Prostate gland (tissue), 2 donors: ENCODE results near the gene G3BP1. TPM values are rescaled to one million over a fixed set of nuclear protein-coding genes. Genes with fewer than 3 reads are reported as not detected.

Experiments used
- DNase-seq: peaks from one replicate; pipeline ENCODE4 v3.0.0-alpha.2; 2019; ENCODE audit warnings: low spot score
- H3K27ac ChIP-seq, 2 donors: fragments of 200-600 bp; sonication (generic); 2 replicates each; pipeline ENCODE4 v1.5.1; 2017 to 2019
- H3K27me3 ChIP-seq: fragments of 200-600 bp; sonication (generic); replicated peaks from 2 replicates; pipeline ENCODE4 v1.5.1; 2019; ENCODE audit not compliant: insufficient read depth
- H3K36me3 ChIP-seq, 2 donors: fragments of 200-600 bp; sonication (generic); 1 replicate in 1 of 2; 2 replicates in 1 of 2; pipeline versions ENCODE4 v1.5.1 to v1.8.1; 2017 to 2019
- H3K4me1 ChIP-seq: fragments of 200-600 bp; sonication (generic); replicated peaks from 2 replicates; pipeline ENCODE4 v1.5.1; 2019
- H3K4me3 ChIP-seq, 2 donors: fragments of 200-600 bp; sonication (generic); 2 replicates each; pipeline ENCODE4 v1.5.1; 2017 to 2019
- H3K9me3 ChIP-seq: fragments of 200-600 bp; sonication (generic); 2 replicates; pipeline ENCODE4 v1.5.1; 2017
- CTCF ChIP-seq, 4 experiments: fragments of 200-600 bp in 2 of 4; fragments of 450-650 bp in 2 of 4; sonication (generic) in 2 of 4; IDR thresholded peaks; 1 replicate in 3 of 4; 2 replicates in 1 of 4; pipeline ENCODE4 v1.5.1; 2016 to 2019; ENCODE audit warnings: antibody characterized with exemption in 4 of 4, mild to moderate bottlenecking in 2 of 4, moderate library complexity in 2 of 4
- POLR2A ChIP-seq: fragments of 450-650 bp; IDR thresholded peaks from one replicate; pipeline ENCODE4 v1.6.1; 2016; ENCODE audit warnings: antibody characterized with exemption, mild to moderate bottlenecking
- POLR2AphosphoS5 ChIP-seq: sonication (generic); formaldehyde crosslinking; IDR thresholded peaks from one replicate; pipeline ENCODE4 v1.6.1; 2017; ENCODE audit warnings: antibody characterized with exemption
- WGBS: methylation state at CpG from one replicate; pipeline ENCODE4 v1.1.5; 2018; 5-methylcytosine and 5-hydroxymethylcytosine counted together
- intact Hi-C: fragments of 100-400 bp; cut with DNase I; formaldehyde crosslinking; loops from one replicate; pipeline ENCODE4 v1.14.2; 2022
- total RNA-seq, 2 donors: library from RNA; depleted of rRNA; stranded (reverse); fragments of >200 nt; gene quantifications; one replicate each; pipeline ENCODE4 v1.1.0, GENCODE V29; 2016

Gene G3BP1
- total RNA-seq, 2 donors from 2014 or later: 98.4 to 119 TPM

- Histone ChIP-seq H3K4me3 (no peak overlapping the region), H3K27me3 (no peaks in the 10 kb centered on the region), H3K9me3 (no peaks in the 10 kb centered on the region), H3K27ac (no peak overlapping the region), H3K4me1 (no peaks in the 10 kb centered on the region), H3K36me3 (peaks cover 0 to 5% of the 10 kb centered on the region in 2 donors)
- WGBS: 75% methylated on average over 2 of the region's 2 CpGs
- no peak for DNase-seq
- no peak for TF ChIP-seq CTCF (IDR thresholded peaks at IDR 0.05)
- intact Hi-C loops: no loop called here
Observed at GRCh38 chr5:151812757-151813309, 41.1 kb downstream of the G3BP1 start.

- DNase-seq: no peak
- H3K27me3 ChIP-seq: no peaks in the 10 kb centered on the region
- H3K4me3 ChIP-seq: no peak overlapping the region
- H3K4me1 ChIP-seq: no peaks in the 10 kb centered on the region
- TF ChIP-seq POLR2AphosphoS5: no peak
- TF ChIP-seq CTCF (IDR thresholded peaks at IDR 0.05): no peak
- no peak for TF ChIP-seq POLR2A
- H3K9me3 ChIP-seq: no peaks in the 10 kb centered on the region
- no peak overlapping the region for H3K27ac ChIP-seq
- 46% methylated on average over 1 of the region's 1 CpG for WGBS
- intact Hi-C loops: no loop called here
- H3K36me3 ChIP-seq: peaks cover 0 to 5% of the 10 kb centered on the region in 2 donors
Observed at GRCh38 chr5:151815051-151815450, 43.3 kb downstream of the G3BP1 start.

DNA sequence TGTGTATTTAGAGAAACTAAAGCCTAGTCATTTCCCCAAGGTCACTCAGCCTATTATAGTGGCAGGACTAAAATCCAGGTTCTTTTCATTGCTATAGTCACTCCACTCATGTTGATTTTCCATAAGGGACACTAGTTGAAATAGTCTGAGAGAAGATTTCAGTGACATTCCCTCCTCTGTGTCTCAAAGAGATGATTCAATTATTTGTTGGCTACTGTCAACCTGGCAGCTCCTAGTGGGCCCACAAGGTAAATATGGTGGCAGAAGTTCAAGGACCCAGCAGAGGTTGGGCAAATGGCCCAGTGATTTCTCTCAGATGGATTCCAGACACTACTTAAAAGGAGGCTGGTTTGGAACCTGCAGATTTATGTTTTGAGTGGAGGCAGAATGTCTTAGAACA lies 48.1 kb downstream of the G3BP1 start:
- Histone ChIP-seq H3K27ac (no peak overlapping the region), H3K4me3 (no peak overlapping the region), H3K27me3 (no peaks in the 10 kb centered on the region), H3K36me3 (no peaks in the 10 kb centered on the region), H3K9me3 (no peaks in the 10 kb centered on the region), H3K4me1 (no peaks in the 10 kb centered on the region)
- DNase-seq: no peak
- TF ChIP-seq CTCF (IDR thresholded peaks at IDR 0.05): no peak
- no peak for TF ChIP-seq POLR2AphosphoS5
- TF ChIP-seq POLR2A: no peak
- intact Hi-C loops: no loop called here

DNA sequence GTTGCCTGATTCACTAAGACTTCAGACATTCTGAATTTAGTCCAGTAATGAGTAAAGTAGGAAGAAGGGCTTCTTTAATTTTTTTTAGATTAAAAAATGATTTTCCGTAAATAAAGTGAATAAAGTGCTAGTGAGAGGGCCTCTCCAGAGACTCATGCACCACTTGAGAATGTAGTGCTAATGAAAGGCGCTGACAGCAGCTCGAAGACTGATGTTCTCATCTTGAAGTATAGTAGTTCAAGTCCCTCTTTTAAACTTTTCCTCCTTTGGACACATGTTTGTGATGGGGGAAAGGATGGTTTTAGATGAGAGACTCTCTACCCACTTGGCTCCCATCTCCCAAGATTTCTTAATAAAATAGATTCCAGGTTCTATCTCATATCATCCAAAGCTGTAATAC lies 48.5 kb downstream of the G3BP1 start:
- TF ChIP-seq POLR2A (no peak), POLR2AphosphoS5 (no peak), CTCF (IDR thresholded peaks at IDR 0.05) (no peak)
- Histone ChIP-seq H3K36me3 (no peaks in the 10 kb centered on the region), H3K27me3 (no peaks in the 10 kb centered on the region), H3K4me3 (no peak overlapping the region), H3K9me3 (no peaks in the 10 kb centered on the region), H3K4me1 (no peaks in the 10 kb centered on the region), H3K27ac (no peak overlapping the region)
- 94% methylated on average over 3 of the region's 3 CpGs for WGBS
- intact Hi-C loops: no loop called here
- DNase-seq: no peak

DNA sequence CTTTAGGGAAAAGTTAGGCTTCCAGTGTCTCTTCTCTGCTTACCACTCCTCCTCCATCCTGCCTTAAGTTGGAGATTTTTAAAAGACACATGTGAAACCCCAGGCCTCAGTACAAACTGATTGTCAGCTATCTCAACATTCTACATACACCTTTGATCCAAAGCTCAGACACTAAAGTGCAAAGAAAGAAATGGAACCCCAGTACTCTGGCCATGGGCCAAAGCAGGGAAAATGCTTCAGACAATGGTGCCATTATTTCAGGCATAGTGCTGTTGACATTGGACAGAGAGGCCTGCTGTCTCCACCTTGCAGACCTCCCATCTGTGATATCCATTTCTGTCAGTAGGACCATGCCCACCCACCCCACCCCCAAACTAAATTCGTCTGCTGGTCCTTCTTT lies 49.1 kb downstream of the G3BP1 start:
- 36% methylated on average over 1 of the region's 1 CpG for WGBS
- H3K4me3 ChIP-seq: no peak overlapping the region
- H3K9me3 ChIP-seq: no peaks in the 10 kb centered on the region
- intact Hi-C loops: no loop called here
- DNase-seq: no peak
- H3K36me3 ChIP-seq: no peaks in the 10 kb centered on the region
- H3K27ac ChIP-seq: no peak overlapping the region
- TF ChIP-seq POLR2A (no peak), POLR2AphosphoS5 (no peak), CTCF (IDR thresholded peaks at IDR 0.05) (no peak)
- no peaks in the 10 kb centered on the region for H3K4me1 ChIP-seq
- no peaks in the 10 kb centered on the region for H3K27me3 ChIP-seq
